Choroid plexus epithelial cell (primary cell): Measurements from ENCODE around the gene GNAZ.
"Not testable (repeated sequence)": the region's sequence is repeated elsewhere in the genome, so short reads cannot be mapped to it uniquely, and the experiment has no call there.

ENCODE experiments used
- DNase-seq: peaks from one replicate; pipeline ENCODE4 v3.0.0-alpha.2; 2010; ENCODE audit warnings: low read depth
- H3K4me3 ChIP-seq: 2 replicates; pipeline ENCODE4 v1.5.1; 2011; ENCODE audit warnings: low read depth, mild to moderate bottlenecking, control low read depth, low read length, moderate library complexity
- TF ChIP-seq, protein P1 (sequence below): conservative IDR thresholded peaks from 2 replicates; pipeline ENCODE4 v1.5.1; 2011; ENCODE audit warnings: low read depth, mild to moderate bottlenecking, control low read depth, inconsistent platforms, low read length, moderate library complexity

GNAZ gene

DNA sequence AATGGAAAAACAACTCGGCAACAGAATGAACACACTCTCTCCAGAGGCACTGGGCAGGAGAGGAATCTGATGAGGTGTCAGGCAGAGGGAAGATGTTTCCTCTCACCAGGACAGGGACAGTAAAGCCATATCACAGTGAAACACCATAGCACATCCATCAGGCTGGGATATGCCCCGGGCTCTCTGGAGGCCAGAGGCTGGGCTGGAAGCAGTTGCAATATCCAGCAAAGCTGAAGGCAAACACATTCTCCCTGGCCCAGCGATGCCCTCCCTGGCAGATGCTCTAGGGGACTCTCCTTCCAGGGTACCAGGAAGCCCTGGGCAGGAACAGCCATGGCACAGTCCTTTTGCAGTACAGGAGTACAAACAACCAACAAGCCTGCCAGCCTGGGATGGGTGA lies 60.4 kb downstream of the GNAZ start:
- DNase-seq, result no peak

GRCh38 chr22:23131931-23132330 lies 61.6 kb downstream of the GNAZ start:
- TF ChIP-seq, protein P1, sequence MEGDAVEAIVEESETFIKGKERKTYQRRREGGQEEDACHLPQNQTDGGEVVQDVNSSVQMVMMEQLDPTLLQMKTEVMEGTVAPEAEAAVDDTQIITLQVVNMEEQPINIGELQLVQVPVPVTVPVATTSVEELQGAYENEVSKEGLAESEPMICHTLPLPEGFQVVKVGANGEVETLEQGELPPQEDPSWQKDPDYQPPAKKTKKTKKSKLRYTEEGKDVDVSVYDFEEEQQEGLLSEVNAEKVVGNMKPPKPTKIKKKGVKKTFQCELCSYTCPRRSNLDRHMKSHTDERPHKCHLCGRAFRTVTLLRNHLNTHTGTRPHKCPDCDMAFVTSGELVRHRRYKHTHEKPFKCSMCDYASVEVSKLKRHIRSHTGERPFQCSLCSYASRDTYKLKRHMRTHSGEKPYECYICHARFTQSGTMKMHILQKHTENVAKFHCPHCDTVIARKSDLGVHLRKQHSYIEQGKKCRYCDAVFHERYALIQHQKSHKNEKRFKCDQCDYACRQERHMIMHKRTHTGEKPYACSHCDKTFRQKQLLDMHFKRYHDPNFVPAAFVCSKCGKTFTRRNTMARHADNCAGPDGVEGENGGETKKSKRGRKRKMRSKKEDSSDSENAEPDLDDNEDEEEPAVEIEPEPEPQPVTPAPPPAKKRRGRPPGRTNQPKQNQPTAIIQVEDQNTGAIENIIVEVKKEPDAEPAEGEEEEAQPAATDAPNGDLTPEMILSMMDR, result no peak
- no peak overlapping the region for H3K4me3 ChIP-seq
- no peak for DNase-seq

More for the DNA sequence above, 60.4 kb downstream of the GNAZ start:
- no peak overlapping the region for H3K4me3 ChIP-seq
- TF ChIP-seq, protein P1, result no peak

DNA sequence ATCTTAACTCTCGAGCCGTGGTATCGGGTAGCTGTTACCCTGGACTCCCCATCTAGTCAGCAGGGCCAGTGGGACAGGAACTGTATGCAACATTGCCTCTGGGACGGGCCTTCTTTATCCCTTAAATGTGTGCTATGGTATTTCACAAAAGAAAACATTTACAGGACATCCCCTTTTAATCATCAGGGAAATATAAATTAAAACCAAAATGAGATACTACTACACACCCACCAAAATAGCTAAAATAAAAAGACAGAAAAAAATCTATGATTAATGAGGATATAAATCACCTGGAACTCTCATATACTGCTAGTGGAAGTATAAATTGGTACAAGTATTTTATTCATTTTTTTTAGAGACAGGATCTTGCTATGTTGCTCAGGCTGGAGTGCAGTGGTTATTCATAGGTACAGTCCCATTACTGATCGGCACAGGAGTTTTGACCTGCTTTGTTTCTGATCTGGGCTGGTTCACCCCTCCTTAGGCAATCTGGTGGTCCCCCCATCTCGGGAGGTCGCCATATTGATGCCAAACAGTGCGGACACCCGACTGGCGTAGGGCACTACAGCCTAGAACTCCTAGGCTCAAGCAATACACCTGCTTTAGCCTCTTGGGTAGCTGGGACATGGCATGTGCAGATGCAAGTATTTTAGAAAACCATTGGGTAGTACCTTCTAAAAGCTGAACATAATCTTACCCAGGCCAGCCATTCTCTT lies 62.2 kb downstream of the GNAZ start:
- no peak for DNase-seq
- TF ChIP-seq, protein P1, result no peak
- H3K4me3 ChIP-seq, result no peak overlapping the region

GRCh38 chr22:23133922-23134321 lies 63.6 kb downstream of the GNAZ start:
- no peak for DNase-seq

DNA sequence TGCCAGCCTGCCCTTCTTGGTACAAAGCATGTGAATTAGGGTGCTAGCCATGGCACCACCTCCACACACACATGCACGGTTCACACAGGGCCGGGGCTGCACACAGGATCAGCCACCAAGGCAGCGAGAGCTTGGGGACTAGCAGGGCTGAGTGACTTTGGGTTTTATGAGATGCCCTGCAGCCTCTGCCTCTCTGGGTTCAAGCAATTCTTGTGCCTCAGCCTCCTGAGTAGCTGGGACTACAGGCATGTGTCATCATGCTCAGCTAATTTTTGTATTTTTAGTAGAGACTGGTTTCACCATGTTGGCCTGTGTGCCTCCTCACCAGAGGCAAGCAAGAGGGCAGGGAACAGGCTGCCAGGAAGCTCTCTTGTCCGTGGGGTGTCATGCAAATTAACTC lies 66.7 kb downstream of the GNAZ start:
- not testable (repeated sequence) for H3K4me3 ChIP-seq, DNase-seq

More at GRCh38 chr22:23133922-23134321, 63.6 kb downstream of the GNAZ start:
- H3K4me3 ChIP-seq, result no peak overlapping the region
- TF ChIP-seq, protein P1, result no peak

- TF ChIP-seq, protein P1, result no peak
- no peak overlapping the region for H3K4me3 ChIP-seq
- no peak for DNase-seq
Observed at GRCh38 chr22:23137468-23137867, 67.1 kb downstream of the GNAZ start.

- TF ChIP-seq, protein P1, result no peak
- peak; percentile 24 for DNase-seq
- H3K4me3 ChIP-seq, result no peak overlapping the region
Observed at GRCh38 chr22:23137905-23138561, 67.7 kb downstream of the GNAZ start.
